Natural killer cell (primary cell): ENCODE measurements around the gene AFAP1. TPM values are rescaled to one million over a fixed set of nuclear protein-coding genes. Genes with fewer than 3 reads are reported as not detected.

Experiments used
- ATAC-seq, 3 donors: fragments of 150-1000 bp in 2 of 3; fragments of 200-7000 bp in 1 of 3; cut with Tn5 transposase; 1 replicate in 1 of 3; 2 replicates in 2 of 3; pipeline ENCODE4 v1.10.0; 2021; ENCODE audit warnings: mild to moderate bottlenecking in 2 of 3, moderate library complexity in 2 of 3
- DNase-seq, 2 donors: peaks; one replicate each; pipeline versions ENCODE4 v3.0.0 to v3.0.0-alpha.2; 2013 to 2021; ENCODE audit warnings: mixed read lengths in 1 of 2
- H3K27ac ChIP-seq: one replicate; pipeline ENCODE4 v1.5.1; 2013; ENCODE audit warnings: mild to moderate bottlenecking, low read length
- H3K27me3 ChIP-seq: one replicate; pipeline ENCODE4 v1.6.1; 2013; ENCODE audit warnings: low read length; ENCODE audit not compliant: control insufficient read depth, insufficient read depth
- H3K36me3 ChIP-seq: one replicate; pipeline ENCODE4 v1.6.1; 2013; ENCODE audit warnings: low read length; ENCODE audit not compliant: control insufficient read depth, insufficient read depth
- H3K4me1 ChIP-seq: one replicate; pipeline ENCODE4 v1.6.1; 2013; ENCODE audit warnings: low read length; ENCODE audit not compliant: control insufficient read depth, insufficient read depth
- H3K4me3 ChIP-seq: one replicate; pipeline ENCODE4 v1.5.1; 2013; ENCODE audit warnings: low read length
- H3K9me3 ChIP-seq: one replicate; pipeline ENCODE4 v1.6.1; 2013; ENCODE audit warnings: low read length; ENCODE audit not compliant: control insufficient read depth, insufficient read depth
- H3K27ac Mint-ChIP-seq, 2 donors: one replicate each; pipeline ENCODE4 v1.8.0; 2022; ENCODE audit warnings: mild to moderate bottlenecking in 2 of 2, mixed read lengths in 2 of 2, moderate library complexity in 1 of 2
- H3K27me3 Mint-ChIP-seq, 2 donors: one replicate each; pipeline ENCODE4 v1.8.0; 2022; ENCODE audit warnings: low read depth in 2 of 2, mixed read lengths in 2 of 2
- H3K36me3 Mint-ChIP-seq: one replicate; pipeline ENCODE4 v1.8.0; 2022; ENCODE audit warnings: mixed read lengths
- H3K4me1 Mint-ChIP-seq, 2 donors: one replicate each; pipeline ENCODE4 v1.8.0; 2022; ENCODE audit warnings: mixed read lengths in 2 of 2
- H3K4me3 Mint-ChIP-seq: one replicate; pipeline ENCODE4 v1.8.0; 2022; ENCODE audit warnings: mild to moderate bottlenecking, moderate library complexity, mixed read lengths
- H3K9me3 Mint-ChIP-seq, 2 donors: one replicate each; pipeline ENCODE4 v1.8.0; 2022; ENCODE audit warnings: mixed read lengths in 2 of 2
- WGBS: methylation state at CpG from one replicate; pipeline ENCODE4 v1.1.7; 2013; ENCODE audit warnings: missing lambda C conversion rate; ENCODE audit not compliant: insufficient coverage; 5-methylcytosine and 5-hydroxymethylcytosine counted together
- intact Hi-C: fragments of 100-400 bp; cut with micrococcal nuclease; formaldehyde crosslinking; loops from one replicate; pipeline ENCODE4 v1.14.2; 2022
- total RNA-seq, 4 donors: library from RNA; stranded (reverse); fragments of 120-200 nt in 1 of 4; gene quantifications; one replicate each; pipeline versions ENCODE4 v1.2.3 to v1.2.4, GENCODE V29; 2013 to 2022
- TF ChIP-seq, protein P1 (sequence below): fragments of 200-600 bp; IDR thresholded peaks from one replicate; pipeline ENCODE4 v1.8.0; 2022; ENCODE audit warnings: antibody characterized with exemption

The AFAP1 gene
- total RNA-seq, 3 donors from 2014 or later (not counting 1 experiment from before 2014, with no cell fraction given) = 4.9 to 12.5 (median 9.5) TPM

DNA sequence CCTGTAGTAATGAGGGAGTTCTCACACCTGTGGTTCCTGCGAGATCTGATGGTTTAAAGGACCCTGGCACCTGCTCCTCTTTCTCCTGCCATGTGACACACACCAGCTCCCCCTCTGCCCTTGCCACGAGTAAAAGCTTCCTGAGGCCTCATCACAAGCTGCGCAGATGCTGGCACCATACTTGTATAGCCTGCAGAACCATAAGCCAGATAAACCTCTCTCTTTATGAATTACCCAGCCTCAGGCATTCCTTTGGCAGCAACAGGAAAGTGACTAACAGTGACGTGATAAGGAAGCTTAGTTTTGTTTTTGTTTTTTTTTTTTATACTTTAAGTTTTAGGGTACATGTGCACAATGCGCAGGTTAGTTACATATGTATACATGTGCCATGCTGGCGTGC, 130.9 kb downstream of the AFAP1 start:
- Mint-ChIP-seq H3K9me3 (no peaks in the 10 kb centered on the region), H3K27me3 (peaks cover 0 to 6% of the 10 kb centered on the region in 2 donors), H3K4me3 (no peak overlapping the region), H3K27ac (no peak overlapping the region), H3K36me3 (no peaks in the 10 kb centered on the region), H3K4me1 (no peaks in the 10 kb centered on the region)
- WGBS = 80% methylated on average over 6 of the region's 6 CpGs
- no peaks in the 10 kb centered on the region for H3K9me3 ChIP-seq
- intact Hi-C loops = no loop called here
- H3K27me3 ChIP-seq = no peaks in the 10 kb centered on the region
- ATAC-seq (no peak), DNase-seq (no peak)
- no peak overlapping the region for H3K27ac ChIP-seq
- H3K4me1 ChIP-seq = no peaks in the 10 kb centered on the region
- no peak overlapping the region for H3K4me3 ChIP-seq
- no peaks in the 10 kb centered on the region for H3K36me3 ChIP-seq
- TF ChIP-seq, protein P1, sequence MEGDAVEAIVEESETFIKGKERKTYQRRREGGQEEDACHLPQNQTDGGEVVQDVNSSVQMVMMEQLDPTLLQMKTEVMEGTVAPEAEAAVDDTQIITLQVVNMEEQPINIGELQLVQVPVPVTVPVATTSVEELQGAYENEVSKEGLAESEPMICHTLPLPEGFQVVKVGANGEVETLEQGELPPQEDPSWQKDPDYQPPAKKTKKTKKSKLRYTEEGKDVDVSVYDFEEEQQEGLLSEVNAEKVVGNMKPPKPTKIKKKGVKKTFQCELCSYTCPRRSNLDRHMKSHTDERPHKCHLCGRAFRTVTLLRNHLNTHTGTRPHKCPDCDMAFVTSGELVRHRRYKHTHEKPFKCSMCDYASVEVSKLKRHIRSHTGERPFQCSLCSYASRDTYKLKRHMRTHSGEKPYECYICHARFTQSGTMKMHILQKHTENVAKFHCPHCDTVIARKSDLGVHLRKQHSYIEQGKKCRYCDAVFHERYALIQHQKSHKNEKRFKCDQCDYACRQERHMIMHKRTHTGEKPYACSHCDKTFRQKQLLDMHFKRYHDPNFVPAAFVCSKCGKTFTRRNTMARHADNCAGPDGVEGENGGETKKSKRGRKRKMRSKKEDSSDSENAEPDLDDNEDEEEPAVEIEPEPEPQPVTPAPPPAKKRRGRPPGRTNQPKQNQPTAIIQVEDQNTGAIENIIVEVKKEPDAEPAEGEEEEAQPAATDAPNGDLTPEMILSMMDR = no peak

DNA sequence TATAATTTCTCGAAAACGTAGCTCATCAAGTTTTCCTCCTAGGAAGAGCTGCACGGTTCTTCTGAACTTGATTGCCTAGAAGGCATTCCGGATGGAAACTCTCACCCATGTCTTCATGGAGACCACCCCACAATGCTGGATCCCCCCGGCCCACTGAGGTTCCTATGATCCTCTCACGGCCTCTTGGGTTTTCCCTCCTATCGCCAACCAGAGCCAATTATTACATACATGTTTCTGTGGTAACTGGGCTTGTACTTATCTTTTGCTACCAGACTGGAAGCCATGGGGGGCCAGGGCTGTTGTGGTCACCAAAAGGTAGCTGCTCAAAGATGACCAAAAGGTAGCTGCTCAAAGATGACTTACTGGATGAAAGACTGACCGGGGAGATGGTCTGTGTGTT, 131.5 kb downstream of the AFAP1 start:
- 86% methylated on average over 6 of the region's 8 CpGs for WGBS
- H3K27ac ChIP-seq = no peak overlapping the region
- intact Hi-C loops = no loop called here
- no peaks in the 10 kb centered on the region for H3K4me1 ChIP-seq
- TF ChIP-seq, protein P1 = no peak
- H3K9me3 ChIP-seq = no peaks in the 10 kb centered on the region
- Mint-ChIP-seq H3K4me3 (no peak overlapping the region), H3K36me3 (no peaks in the 10 kb centered on the region), H3K4me1 (no peaks in the 10 kb centered on the region), H3K27ac (no peak overlapping the region), H3K9me3 (no peaks in the 10 kb centered on the region), H3K27me3 (peaks cover 0 to 6% of the 10 kb centered on the region in 2 donors)
- H3K36me3 ChIP-seq = no peaks in the 10 kb centered on the region
- no peak for DNase-seq
- no peaks in the 10 kb centered on the region for H3K27me3 ChIP-seq
- ATAC-seq = no peak
- H3K4me3 ChIP-seq = no peak overlapping the region

DNA sequence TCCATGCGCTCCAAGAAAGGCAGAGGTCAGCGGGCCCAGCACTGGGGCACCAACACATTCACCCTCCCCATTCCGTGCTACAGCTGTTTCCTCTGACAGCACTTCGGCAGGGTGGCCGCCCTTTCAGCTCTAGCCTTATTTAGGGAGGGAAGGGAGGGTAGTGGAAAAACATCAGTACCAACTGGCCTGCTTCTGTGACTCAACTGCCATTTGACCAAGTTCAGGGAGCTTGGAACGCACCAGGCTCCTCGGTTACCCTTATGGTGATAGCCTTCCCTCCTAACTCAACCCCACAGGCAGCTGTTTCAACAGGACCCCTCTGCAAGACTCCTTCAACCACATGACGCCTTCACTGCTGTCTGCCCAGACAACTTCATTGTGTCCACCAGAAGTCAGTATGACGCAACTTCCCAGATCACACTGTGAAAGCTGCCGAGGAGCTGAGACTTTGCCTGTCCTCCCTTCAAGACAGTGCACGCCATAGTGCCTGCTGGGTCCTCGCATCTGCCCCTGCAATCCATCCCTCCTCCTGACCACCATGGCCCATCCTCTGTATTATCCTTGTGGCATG, 132.2 kb downstream of the AFAP1 start:
- Histone ChIP-seq H3K27me3 (no peaks in the 10 kb centered on the region), H3K4me3 (no peak overlapping the region), H3K9me3 (no peaks in the 10 kb centered on the region), H3K36me3 (no peaks in the 10 kb centered on the region), H3K27ac (no peak overlapping the region), H3K4me1 (no peaks in the 10 kb centered on the region)
- intact Hi-C loops = no loop called here
- Mint-ChIP-seq H3K4me1 (no peaks in the 10 kb centered on the region), H3K27ac (peak overlapping the region in 1 of 2 donors; percentile 44), H3K9me3 (no peaks in the 10 kb centered on the region), H3K36me3 (no peaks in the 10 kb centered on the region), H3K4me3 (no peak overlapping the region), H3K27me3 (peaks cover 0 to 6% of the 10 kb centered on the region in 2 donors)
- ATAC-seq = no peak
- WGBS = 70% methylated on average over 11 of the region's 12 CpGs
- TF ChIP-seq, protein P1 = no peak
- DNase-seq = no peak
